SK-N-SH (cell line): ENCODE data around the gene CUL9. TPM values are rescaled to one million over a fixed set of nuclear protein-coding genes. Genes with fewer than 3 reads are reported as not detected.

Experiments used
- CTCF ChIA-PET: fragments of 300-600, 350-600 bp; formaldehyde crosslinking; extraction: SDS; loops from one replicate; lab custom pipeline; 2021; lab: Yijun Ruan, JAX
- POLR2A ChIA-PET: fragments of 350-600 bp; sonication (Branson Sonifier 250); formaldehyde crosslinking; extraction: SDS; loops from one replicate; lab custom pipeline; 2020; ENCODE audit warnings: antibody characterized with exemption, inconsistent platforms; lab: Yijun Ruan, JAX
- DNase-seq: peaks from one replicate; pipeline ENCODE4 v3.0.0; 2012
- H2AFZ ChIP-seq: fragments of 200-600 bp; sonication (generic); 2 replicates; pipeline ENCODE4 v1.8.1; 2016; ENCODE audit warnings: antibody characterized with exemption, mild to moderate bottlenecking, low read depth
- H3F3A ChIP-seq: fragments of 200-600 bp; sonication (generic); replicated peaks from 2 replicates; pipeline ENCODE3; 2016; ENCODE audit warnings: antibody characterized with exemption, mild to moderate bottlenecking; ENCODE audit not compliant: insufficient read depth
- H3K27ac ChIP-seq, 2 experiments: fragments of 200-500 bp in 1 of 2; fragments of 200-600 bp in 1 of 2; sonication (Bioruptor generic) in 1 of 2; sonication (generic), shearing (Covaris generic) in 1 of 2; 2 replicates each; pipeline versions ENCODE4 v1.5.1 to v1.6.1; 2014 to 2016; ENCODE audit warnings: low read depth in 2 of 2, inconsistent platforms in 1 of 2, low read length in 1 of 2, mild to moderate bottlenecking in 1 of 2, mixed read lengths in 1 of 2
- H3K27me3 ChIP-seq: fragments of 200-600 bp; sonication (generic), shearing (Covaris generic); 2 replicates; pipeline ENCODE4 v1.6.1; 2016; ENCODE audit warnings: mixed run types; ENCODE audit not compliant: insufficient read depth
- H3K36me3 ChIP-seq, 2 experiments: fragments of 200-500 bp in 1 of 2; fragments of 200-600 bp in 1 of 2; sonication (Bioruptor generic) in 1 of 2; sonication (generic) in 1 of 2; replicated peaks in 1 of 2; 2 replicates each; pipeline versions ENCODE3 to v1.5.1; 2014 to 2016; ENCODE audit warnings: low read length in 1 of 2, mild to moderate bottlenecking in 1 of 2; ENCODE audit not compliant: insufficient read depth in 2 of 2, control insufficient read depth in 1 of 2
- H3K4me1 ChIP-seq, 2 experiments: fragments of 200-500 bp in 1 of 2; fragments of 200-600 bp in 1 of 2; sonication (Bioruptor generic) in 1 of 2; sonication (generic), shearing (Covaris generic) in 1 of 2; 2 replicates each; pipeline versions ENCODE4 v1.5.1 to v1.6.1; 2014 to 2016; ENCODE audit warnings: low read depth in 1 of 2, low read length in 1 of 2, mixed run types in 1 of 2; ENCODE audit not compliant: insufficient read depth in 2 of 2, control insufficient read depth in 1 of 2
- H3K4me2 ChIP-seq: fragments of 200-600 bp; sonication (generic), shearing (Covaris generic); 2 replicates; pipeline ENCODE4 v1.6.1; 2017; ENCODE audit warnings: mixed run types
- H3K4me3 ChIP-seq, 2 experiments: fragments of 200-500 bp in 1 of 2; fragments of 200-600 bp in 1 of 2; sonication (Bioruptor generic) in 1 of 2; sonication (generic), shearing (Covaris generic) in 1 of 2; 2 replicates each; pipeline versions ENCODE4 v1.5.1 to v1.8.1; 2014 to 2016; ENCODE audit warnings: low read depth in 2 of 2, inconsistent platforms in 1 of 2, low read length in 1 of 2, mild to moderate bottlenecking in 1 of 2, mixed read lengths in 1 of 2, moderate library complexity in 1 of 2
- H3K79me2 ChIP-seq: fragments of 200-600 bp; sonication (generic); 2 replicates; pipeline ENCODE4 v1.8.1; 2017; ENCODE audit warnings: mild to moderate bottlenecking; ENCODE audit not compliant: insufficient read depth
- H3K9ac ChIP-seq: fragments of 200-600 bp; sonication (generic); 2 replicates; pipeline ENCODE4 v1.6.1; 2017; ENCODE audit warnings: mixed run types
- H3K9me2 ChIP-seq: fragments of 200-600 bp; sonication (generic); 2 replicates; pipeline ENCODE4 v1.6.1; 2017; ENCODE audit warnings: mixed run types
- H3K9me3 ChIP-seq: fragments of 200-600 bp; sonication (generic); 2 replicates; pipeline ENCODE4 v1.6.1; 2017; ENCODE audit warnings: mixed run types, mild to moderate bottlenecking, moderate library complexity
- H4K20me1 ChIP-seq: fragments of 200-600 bp; sonication (generic); 2 replicates; pipeline ENCODE4 v1.6.1; 2017; ENCODE audit warnings: mild to moderate bottlenecking, mixed run types; ENCODE audit not compliant: insufficient read depth
- ELF1 ChIP-seq: IDR thresholded peaks from 2 replicates; pipeline ENCODE4 v1.4.0; 2012
- EP300 ChIP-seq, 2 experiments: IDR thresholded peaks; 2 replicates each; pipeline versions ENCODE4 v1.4.0 to v1.6.1; 2012; ENCODE audit warnings: borderline replicate concordance in 1 of 2, low read depth in 1 of 2, low read length in 1 of 2
- FOSL2 ChIP-seq: IDR thresholded peaks from 2 replicates; pipeline ENCODE4 v1.4.0; 2012; ENCODE audit warnings: low read depth, mild to moderate bottlenecking, moderate library complexity, borderline replicate concordance
- FOXJ3 ChIP-seq: sonication (generic); formaldehyde crosslinking; IDR thresholded peaks from 2 replicates; pipeline ENCODE4 v1.5.1; 2020; ENCODE audit warnings: mild to moderate bottlenecking, missing genetic modification reagents
- FOXM1 ChIP-seq: IDR thresholded peaks from 2 replicates; pipeline ENCODE4 v1.4.0; 2012; ENCODE audit warnings: low read depth, mild to moderate bottlenecking
- GATA2 ChIP-seq: sonication (generic); formaldehyde crosslinking; IDR thresholded peaks from 2 replicates; pipeline ENCODE4 v1.5.0; 2020; ENCODE audit warnings: mild to moderate bottlenecking, missing genetic modification reagents
- MEF2A ChIP-seq: IDR thresholded peaks from 2 replicates; pipeline ENCODE4 v1.4.0; 2012; ENCODE audit warnings: low read depth, borderline replicate concordance
- MXI1 ChIP-seq: IDR thresholded peaks from 2 replicates; pipeline ENCODE4 v1.6.1; 2012; ENCODE audit warnings: mild to moderate bottlenecking, low read depth, low read length, improper control_type of control experiment
- RAD21 ChIP-seq: IDR thresholded peaks from 2 replicates; pipeline ENCODE4 v1.6.1; 2012; ENCODE audit warnings: mild to moderate bottlenecking, low read length
- RCOR1 ChIP-seq: fragments of 150-350 bp; IDR thresholded peaks from 2 replicates; pipeline ENCODE4 v1.6.1; 2017; ENCODE audit warnings: antibody characterized with exemption, low read length
- RFX5 ChIP-seq: IDR thresholded peaks from 2 replicates; pipeline ENCODE4 v1.6.1; 2012; ENCODE audit warnings: mild to moderate bottlenecking, improper control_type of control experiment, low read length
- RXRA ChIP-seq: IDR thresholded peaks from 2 replicates; pipeline ENCODE4 v1.4.0; 2012; ENCODE audit warnings: low read depth, mild to moderate bottlenecking, borderline replicate concordance
- SMC3 ChIP-seq: IDR thresholded peaks from 2 replicates; pipeline ENCODE4 v1.6.1; 2012; ENCODE audit warnings: low read depth, low read length, improper control_type of control experiment
- TAF1 ChIP-seq: IDR thresholded peaks from 2 replicates; pipeline ENCODE4 v1.6.1; 2012; ENCODE audit warnings: low read depth, mild to moderate bottlenecking, low read length, moderate library complexity, borderline replicate concordance
- USF1 ChIP-seq: IDR thresholded peaks from 2 replicates; pipeline ENCODE4 v1.4.0; 2012; ENCODE audit warnings: low read depth, borderline replicate concordance
- WGBS: methylation state at CpG from one replicate; pipeline ENCODE4 v1.1.6; 2017; ENCODE audit warnings: low lambda C conversion rate; 5-methylcytosine and 5-hydroxymethylcytosine counted together
- polyA plus RNA-seq, 3 experiments: library from polyadenylated mRNA; depleted of rRNA; stranded (reverse); fragments of >200 nt; gene quantifications; 2 replicates each; pipeline ENCODE4 v1.2.3, GENCODE V29; 2012
- TF ChIP-seq, protein P1 (sequence below): IDR thresholded peaks from 2 replicates; pipeline ENCODE4 v1.4.0; 2012; ENCODE audit warnings: low read depth, borderline replicate concordance
- TF ChIP-seq, protein P2 (sequence below): IDR thresholded peaks from 2 replicates; pipeline ENCODE4 v1.6.1; 2012; ENCODE audit warnings: mild to moderate bottlenecking, low read depth, low read length, moderate library complexity
- TF ChIP-seq, protein P3 (sequence below): IDR thresholded peaks from 2 replicates; pipeline ENCODE4 v1.4.0; 2012; ENCODE audit warnings: low read depth

The CUL9 gene
- polyA plus RNA-seq, 1 of the 3 experiments (the other 2 are of a cell fraction): 37.7 TPM

GRCh38 chr6:43242908-43243663 lies 61.1 kb downstream of the CUL9 start, which contains the start of gene TTBK1 (continued):
- TF ChIP-seq FOXM1: no peak
- TF ChIP-seq FOSL2: no peak
- no peak for TF ChIP-seq SMC3

DNA sequence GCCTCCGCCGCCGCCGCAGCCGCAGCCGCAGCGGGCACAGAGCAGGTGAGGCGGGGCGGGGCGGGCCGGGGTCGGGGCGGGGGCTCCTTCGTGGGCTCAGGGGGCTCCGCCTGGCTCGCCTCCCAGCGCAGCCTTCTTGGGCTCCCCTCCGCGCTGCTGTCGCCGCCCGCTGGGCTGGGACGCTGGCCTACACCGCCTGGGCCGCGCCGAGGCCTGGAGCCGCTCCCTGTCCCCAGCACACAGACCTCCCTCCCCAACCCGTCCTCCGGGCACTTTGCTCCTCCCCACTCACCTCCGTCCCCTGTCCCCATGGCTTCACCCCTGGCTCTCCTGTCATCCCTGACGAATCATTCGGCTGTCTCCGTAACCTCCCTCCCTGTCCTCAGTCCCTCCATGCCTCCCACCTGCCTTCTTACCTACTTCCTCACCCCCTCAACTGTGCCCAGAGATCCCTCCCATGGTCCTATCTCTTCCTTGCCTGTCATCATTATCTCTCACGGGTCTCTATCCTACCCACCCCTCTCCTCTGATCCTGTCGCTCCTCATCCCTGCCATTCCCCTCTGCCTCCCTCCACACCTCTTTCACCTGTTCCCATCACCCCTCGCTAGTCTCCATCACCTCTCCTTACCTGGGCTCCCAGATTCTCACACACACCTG lies 61.8 kb downstream of the CUL9 start:
- ChIA-PET POLR2A (interaction anchor here (1.2 kb wide), 1 partner anchor 14 kb away, joined by 3 read pairs; the partner anchor contains the start of gene DNPH1), CTCF (interaction anchor here (0.7 to 1.1 kb wide), 5 partner anchors 14 to 364 kb away, joined by 3 to 5 read pairs (median 3); partner anchors contain the start of genes DNPH1 and PTK7)
- H3K4me1 ChIP-seq: peaks cover 0 to 25% of the 10 kb centered on the region in 2 experiments; a peak in 1 of 4 replicates
- WGBS: 61% methylated on average over 7 of the region's 37 CpGs
- peak overlapping the region; percentile 32 to 43 for H3K4me3 ChIP-seq
- no peak overlapping the region for H3K9ac ChIP-seq
- H3K27ac ChIP-seq: no peak overlapping the region
- no peaks in the 10 kb centered on the region for H3K36me3 ChIP-seq
- no peaks in the 10 kb centered on the region for H3F3A ChIP-seq
- DNase-seq: peak; percentile 82
- H3K9me2 ChIP-seq: no peaks in the 10 kb centered on the region
- H4K20me1 ChIP-seq: no peaks in the 10 kb centered on the region
- no peaks in the 10 kb centered on the region for H3K79me2 ChIP-seq
- H3K4me2 ChIP-seq: peak overlapping the region; percentile 50; the same call in 1 of the 2 replicates
- H3K27me3 ChIP-seq: peaks cover 21% of the 10 kb centered on the region; the same call in 1 of the 2 replicates
- TF ChIP-seq, protein P1, sequence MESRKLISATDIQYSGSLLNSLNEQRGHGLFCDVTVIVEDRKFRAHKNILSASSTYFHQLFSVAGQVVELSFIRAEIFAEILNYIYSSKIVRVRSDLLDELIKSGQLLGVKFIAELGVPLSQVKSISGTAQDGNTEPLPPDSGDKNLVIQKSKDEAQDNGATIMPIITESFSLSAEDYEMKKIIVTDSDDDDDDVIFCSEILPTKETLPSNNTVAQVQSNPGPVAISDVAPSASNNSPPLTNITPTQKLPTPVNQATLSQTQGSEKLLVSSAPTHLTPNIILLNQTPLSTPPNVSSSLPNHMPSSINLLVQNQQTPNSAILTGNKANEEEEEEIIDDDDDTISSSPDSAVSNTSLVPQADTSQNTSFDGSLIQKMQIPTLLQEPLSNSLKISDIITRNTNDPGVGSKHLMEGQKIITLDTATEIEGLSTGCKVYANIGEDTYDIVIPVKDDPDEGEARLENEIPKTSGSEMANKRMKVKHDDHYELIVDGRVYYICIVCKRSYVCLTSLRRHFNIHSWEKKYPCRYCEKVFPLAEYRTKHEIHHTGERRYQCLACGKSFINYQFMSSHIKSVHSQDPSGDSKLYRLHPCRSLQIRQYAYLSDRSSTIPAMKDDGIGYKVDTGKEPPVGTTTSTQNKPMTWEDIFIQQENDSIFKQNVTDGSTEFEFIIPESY: no peak
- TF ChIP-seq FOSL2: no peak
- TF ChIP-seq USF1: no peak
- no peak for TF ChIP-seq FOXJ3
- TF ChIP-seq MEF2A: no peak
- TF ChIP-seq, protein P2, sequence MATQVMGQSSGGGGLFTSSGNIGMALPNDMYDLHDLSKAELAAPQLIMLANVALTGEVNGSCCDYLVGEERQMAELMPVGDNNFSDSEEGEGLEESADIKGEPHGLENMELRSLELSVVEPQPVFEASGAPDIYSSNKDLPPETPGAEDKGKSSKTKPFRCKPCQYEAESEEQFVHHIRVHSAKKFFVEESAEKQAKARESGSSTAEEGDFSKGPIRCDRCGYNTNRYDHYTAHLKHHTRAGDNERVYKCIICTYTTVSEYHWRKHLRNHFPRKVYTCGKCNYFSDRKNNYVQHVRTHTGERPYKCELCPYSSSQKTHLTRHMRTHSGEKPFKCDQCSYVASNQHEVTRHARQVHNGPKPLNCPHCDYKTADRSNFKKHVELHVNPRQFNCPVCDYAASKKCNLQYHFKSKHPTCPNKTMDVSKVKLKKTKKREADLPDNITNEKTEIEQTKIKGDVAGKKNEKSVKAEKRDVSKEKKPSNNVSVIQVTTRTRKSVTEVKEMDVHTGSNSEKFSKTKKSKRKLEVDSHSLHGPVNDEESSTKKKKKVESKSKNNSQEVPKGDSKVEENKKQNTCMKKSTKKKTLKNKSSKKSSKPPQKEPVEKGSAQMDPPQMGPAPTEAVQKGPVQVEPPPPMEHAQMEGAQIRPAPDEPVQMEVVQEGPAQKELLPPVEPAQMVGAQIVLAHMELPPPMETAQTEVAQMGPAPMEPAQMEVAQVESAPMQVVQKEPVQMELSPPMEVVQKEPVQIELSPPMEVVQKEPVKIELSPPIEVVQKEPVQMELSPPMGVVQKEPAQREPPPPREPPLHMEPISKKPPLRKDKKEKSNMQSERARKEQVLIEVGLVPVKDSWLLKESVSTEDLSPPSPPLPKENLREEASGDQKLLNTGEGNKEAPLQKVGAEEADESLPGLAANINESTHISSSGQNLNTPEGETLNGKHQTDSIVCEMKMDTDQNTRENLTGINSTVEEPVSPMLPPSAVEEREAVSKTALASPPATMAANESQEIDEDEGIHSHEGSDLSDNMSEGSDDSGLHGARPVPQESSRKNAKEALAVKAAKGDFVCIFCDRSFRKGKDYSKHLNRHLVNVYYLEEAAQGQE: no peak
- no peak for TF ChIP-seq RCOR1
- no peak for TF ChIP-seq EP300 (IDR thresholded peaks at IDR 0.05; ENCODE audit: borderline replicate concordance in 1 of 2, low read depth in 1 of 2, low read length in 1 of 2)
- no peak for TF ChIP-seq RAD21
- no peak for TF ChIP-seq TAF1
- no peak for TF ChIP-seq ELF1
- no peak for TF ChIP-seq RFX5
- TF ChIP-seq, protein P3, sequence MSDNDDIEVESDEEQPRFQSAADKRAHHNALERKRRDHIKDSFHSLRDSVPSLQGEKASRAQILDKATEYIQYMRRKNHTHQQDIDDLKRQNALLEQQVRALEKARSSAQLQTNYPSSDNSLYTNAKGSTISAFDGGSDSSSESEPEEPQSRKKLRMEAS: no peak
- no peak for TF ChIP-seq RXRA
- TF ChIP-seq GATA2 (CRISPR knock-in tag): no peak
- TF ChIP-seq MXI1: no peak
- no peaks in the 10 kb centered on the region for H3K9me3 ChIP-seq
- no peak overlapping the region for H2AFZ ChIP-seq
